Subcutaneous adipose tissue (tissue), 4 donors: ENCODE measurements around the gene STK32B. TPM values are rescaled to one million over a fixed set of nuclear protein-coding genes. Genes with fewer than 3 reads are reported as not detected.

ENCODE experiments used
- CTCF ChIP-seq: fragments of 450-650 bp; IDR thresholded peaks from one replicate; pipeline ENCODE4 v1.5.1; 2016; ENCODE audit warnings: low read depth, mild to moderate bottlenecking, control low read depth, antibody characterized with exemption, moderate library complexity
- total RNA-seq, 4 donors: library from RNA; depleted of rRNA; stranded (reverse); fragments of >200 nt; gene quantifications; one replicate each; pipeline ENCODE4 v1.1.0, GENCODE V29; 2016

STK32B gene
- 1 to 10 TPM; 1.3 to 3.2 (median 2.3) TPM for total RNA-seq

- no peak for TF ChIP-seq CTCF
These were observed at the start of gene STK32B for GRCh38 chr4:5051278-5052203. Gene STK32B (plus strand): TSS chr4:5051480.

- no peak for TF ChIP-seq CTCF
These were observed 47.9 kb upstream of the STK32B start for GRCh38 chr4:5003372-5003857.

- TF ChIP-seq CTCF = no peak
These were observed 47.4 kb upstream of the STK32B start for GRCh38 chr4:5003918-5004317.

- no peak for TF ChIP-seq CTCF
These were observed 46.8 kb upstream of the STK32B start for GRCh38 chr4:5004496-5004895.

- TF ChIP-seq CTCF = no peak
These were observed 41.5 kb upstream of the STK32B start for GRCh38 chr4:5009796-5010195.

GRCh38 chr4:5010984-5011383, 40.3 kb upstream of the STK32B start:
- TF ChIP-seq CTCF = no peak

GRCh38 chr4:5012244-5012898, 38.9 kb upstream of the STK32B start:
- TF ChIP-seq CTCF = no peak
